NCI-H2081 (cell line): ENCODE data around the gene CASP4.
"Not testable (repeated sequence)": the region's sequence is repeated elsewhere in the genome, so short reads cannot be mapped to it uniquely, and the experiment has no call there.

Experiments
- DNase-seq, 2 experiments: peaks; one replicate each; lab custom pipeline; 2025; lab: John Stamatoyannopoulos, UW

The CASP4 gene

GRCh38 chr11:104968355-104968855 lies at the start of gene CASP4:
Gene CASP4 (minus strand): TSS chr11:104968574. CDS start chr11:104968525, 49 bp downstream.
- DNase-seq: peak; percentile 2 to 51

GRCh38 chr11:105007463-105007862 lies 39.1 kb upstream of the CASP4 start:
- DNase-seq: no peak

- no peak for DNase-seq
These were observed 37.1 kb upstream of the CASP4 start for GRCh38 chr11:105005451-105005845.

- no peak for DNase-seq
These were observed 35.6 kb upstream of the CASP4 start for GRCh38 chr11:105004021-105004420.

- no peak for DNase-seq
These were observed 34.8 kb upstream of the CASP4 start for GRCh38 chr11:105003151-105003550.

- no peak for DNase-seq
These were observed 32.4 kb upstream of the CASP4 start for GRCh38 chr11:105000797-105001196.

GRCh38 chr11:105000167-105000566 lies 31.8 kb upstream of the CASP4 start:
- DNase-seq: peak in 1 of 2 experiments; percentile 8

GRCh38 chr11:104999721-105000120 lies 31.3 kb upstream of the CASP4 start:
- DNase-seq: no peak

GRCh38 chr11:104997288-104997687 lies 28.9 kb upstream of the CASP4 start:
- no peak for DNase-seq

GRCh38 chr11:104995001-104995408 lies 26.6 kb upstream of the CASP4 start:
- DNase-seq: peak; percentile 41 to 80

- DNase-seq: no peak
These were observed 24.4 kb upstream of the CASP4 start for GRCh38 chr11:104992781-104993180.

- no peak for DNase-seq
These were observed 23.6 kb upstream of the CASP4 start for GRCh38 chr11:104991994-104992393.

GRCh38 chr11:104984808-104985207 lies 16.4 kb upstream of the CASP4 start:
- DNase-seq: no peak

- no peak for DNase-seq
These were observed 11.5 kb upstream of the CASP4 start for GRCh38 chr11:104979839-104980238.

- no peak for DNase-seq
These were observed 5.2 kb upstream of the CASP4 start for GRCh38 chr11:104973616-104974015.

- DNase-seq: not testable (repeated sequence)
These were observed 4.5 kb upstream of the CASP4 start for GRCh38 chr11:104972924-104973323.

GRCh38 chr11:104970756-104971155 lies 2.4 kb upstream of the CASP4 start:
- DNase-seq: no peak

GRCh38 chr11:104968856-104969776 lies 742 bp upstream of the CASP4 start:
- DNase-seq: peak; percentile 25 to 43

GRCh38 chr11:104967534-104968354 lies 630 bp downstream of the CASP4 start:
- DNase-seq: no peak

- no peak for DNase-seq
These were observed 2.6 kb downstream of the CASP4 start for GRCh38 chr11:104965735-104966134.

- no peak for DNase-seq
These were observed 4.1 kb downstream of the CASP4 start for GRCh38 chr11:104964247-104964646.

- DNase-seq: no peak
These were observed 5.5 kb downstream of the CASP4 start for GRCh38 chr11:104962852-104963251.

- DNase-seq: no peak
These were observed 11.1 kb downstream of the CASP4 start for GRCh38 chr11:104957280-104957679.
